GM19372 (cell line): Measurements from ENCODE around the gene HES2.
"Not testable (repeated sequence)": the region's sequence is repeated elsewhere in the genome, so short reads cannot be mapped to it uniquely, and the experiment has no call there.

ENCODE experiments used
- ATAC-seq: cut with Tn5 transposase; IDR thresholded peaks from one replicate; pipeline ENCODE4 v1.9.1; 2021; ENCODE audit warnings: mild to moderate bottlenecking, low read depth, moderate library complexity; ENCODE audit not compliant: unreplicated experiment

Gene HES2

DNA sequence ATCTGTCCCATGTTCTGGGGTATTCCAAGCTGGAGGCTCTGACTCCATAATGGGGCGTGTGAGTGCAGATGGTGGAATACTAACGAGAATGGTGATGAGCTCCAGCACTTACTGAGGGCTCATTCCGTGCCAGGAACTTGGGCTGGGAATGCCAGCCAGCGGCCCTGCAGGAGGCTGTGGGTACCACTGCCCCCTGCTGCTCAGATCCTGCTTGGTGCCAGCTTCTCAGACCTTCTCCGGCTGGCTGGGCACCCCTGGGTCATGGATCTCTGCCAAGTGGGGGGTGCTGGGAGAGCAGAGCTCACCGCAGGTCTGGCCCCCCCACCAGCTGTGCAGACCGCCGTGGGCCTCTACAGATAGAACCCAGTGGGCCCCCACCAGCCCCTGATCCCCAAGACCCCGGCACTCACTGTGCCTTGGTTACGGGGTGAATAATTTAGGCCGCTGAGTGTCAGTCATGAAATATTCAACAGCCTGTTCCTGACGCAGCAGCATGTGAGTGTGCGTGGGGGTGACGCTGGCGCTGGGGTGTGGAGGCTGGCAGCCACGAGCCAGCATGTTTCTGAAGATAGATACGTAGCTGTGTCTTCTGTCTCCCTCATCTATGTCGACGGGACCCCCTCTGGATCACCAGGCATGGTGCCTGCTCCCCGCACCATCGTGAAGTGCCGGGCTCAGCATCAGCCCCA, 17.4 kb upstream of the HES2 start:
- not testable (repeated sequence) for ATAC-seq

DNA sequence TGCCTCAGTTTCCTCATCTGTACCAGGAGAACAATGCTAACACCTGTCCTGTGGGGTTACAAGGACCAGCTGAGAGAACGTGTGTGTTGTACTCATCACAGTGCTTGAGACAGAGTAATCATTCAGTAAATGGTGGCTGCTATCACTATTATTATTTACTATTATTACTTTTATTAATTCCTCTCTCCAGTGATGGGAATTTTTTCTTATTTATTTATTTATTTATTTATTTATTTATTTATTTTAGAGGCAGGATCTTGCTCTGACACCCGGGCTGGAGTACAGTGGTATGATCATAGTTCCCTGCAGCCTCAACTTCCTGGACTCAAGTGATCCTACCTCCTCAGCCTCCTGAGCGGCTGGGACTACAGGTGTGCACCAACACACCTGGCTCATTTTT, 16.6 kb upstream of the HES2 start:
- not testable (repeated sequence) for ATAC-seq

DNA sequence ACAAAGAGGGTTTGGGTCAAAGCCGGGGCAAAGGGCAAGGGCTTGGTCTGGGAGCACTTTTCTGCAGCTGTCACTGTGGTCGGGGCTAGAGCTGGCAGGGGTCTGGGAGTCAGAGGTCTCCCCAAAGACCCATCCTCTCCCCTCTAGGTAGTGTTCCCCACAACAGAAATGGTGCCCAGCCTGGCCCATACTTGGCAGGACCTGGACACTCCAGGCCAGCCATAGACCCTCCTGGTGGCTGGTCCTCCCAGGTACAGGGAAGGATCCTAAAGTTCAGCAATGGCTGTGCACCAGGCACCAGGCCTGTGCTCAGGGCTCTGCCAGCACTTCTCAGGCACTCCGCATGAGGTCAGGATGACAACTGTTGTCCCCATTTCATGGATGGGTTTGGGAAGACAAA, 15.8 kb upstream of the HES2 start:
- ATAC-seq, result no peak

DNA sequence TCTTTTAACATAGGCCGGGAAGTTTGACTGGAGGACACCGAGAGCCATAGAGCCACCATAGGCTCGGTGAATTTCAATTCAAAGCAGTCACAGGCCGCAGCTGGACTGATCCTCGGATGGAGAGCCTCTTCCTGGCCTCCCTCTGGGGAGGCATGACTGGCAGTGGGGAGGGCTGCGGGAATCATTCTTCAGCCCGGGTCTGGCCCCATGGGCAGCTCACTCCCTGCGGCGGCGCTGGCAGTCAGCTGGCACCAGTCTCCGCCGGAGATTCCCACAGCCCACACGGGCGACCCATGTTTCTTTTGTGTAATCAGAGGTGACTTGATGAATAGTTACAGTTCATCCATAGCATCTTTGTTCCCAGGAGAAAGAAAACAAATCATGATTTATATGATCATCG, 15.4 kb upstream of the HES2 start:
- no peak for ATAC-seq

DNA sequence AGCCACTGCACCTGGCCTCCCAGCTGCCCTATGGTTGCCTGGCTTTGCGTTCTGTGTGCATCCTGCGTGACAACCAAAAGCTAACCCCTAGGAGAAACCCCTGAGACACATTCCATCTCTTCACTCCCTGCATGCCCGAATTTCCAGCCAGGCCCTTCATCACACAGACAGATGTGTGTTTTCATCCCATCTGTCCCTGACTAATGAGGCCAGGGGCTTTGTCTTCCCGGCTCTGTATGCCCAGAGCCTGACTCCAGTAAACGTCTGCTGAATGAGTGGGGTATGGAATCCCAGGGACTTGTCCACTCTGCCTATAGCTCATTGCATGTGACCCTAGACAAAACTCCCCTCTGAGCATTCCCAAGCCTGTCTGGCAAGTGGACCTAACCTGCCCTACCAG, 14.5 kb upstream of the HES2 start:
- ATAC-seq, result no peak

DNA sequence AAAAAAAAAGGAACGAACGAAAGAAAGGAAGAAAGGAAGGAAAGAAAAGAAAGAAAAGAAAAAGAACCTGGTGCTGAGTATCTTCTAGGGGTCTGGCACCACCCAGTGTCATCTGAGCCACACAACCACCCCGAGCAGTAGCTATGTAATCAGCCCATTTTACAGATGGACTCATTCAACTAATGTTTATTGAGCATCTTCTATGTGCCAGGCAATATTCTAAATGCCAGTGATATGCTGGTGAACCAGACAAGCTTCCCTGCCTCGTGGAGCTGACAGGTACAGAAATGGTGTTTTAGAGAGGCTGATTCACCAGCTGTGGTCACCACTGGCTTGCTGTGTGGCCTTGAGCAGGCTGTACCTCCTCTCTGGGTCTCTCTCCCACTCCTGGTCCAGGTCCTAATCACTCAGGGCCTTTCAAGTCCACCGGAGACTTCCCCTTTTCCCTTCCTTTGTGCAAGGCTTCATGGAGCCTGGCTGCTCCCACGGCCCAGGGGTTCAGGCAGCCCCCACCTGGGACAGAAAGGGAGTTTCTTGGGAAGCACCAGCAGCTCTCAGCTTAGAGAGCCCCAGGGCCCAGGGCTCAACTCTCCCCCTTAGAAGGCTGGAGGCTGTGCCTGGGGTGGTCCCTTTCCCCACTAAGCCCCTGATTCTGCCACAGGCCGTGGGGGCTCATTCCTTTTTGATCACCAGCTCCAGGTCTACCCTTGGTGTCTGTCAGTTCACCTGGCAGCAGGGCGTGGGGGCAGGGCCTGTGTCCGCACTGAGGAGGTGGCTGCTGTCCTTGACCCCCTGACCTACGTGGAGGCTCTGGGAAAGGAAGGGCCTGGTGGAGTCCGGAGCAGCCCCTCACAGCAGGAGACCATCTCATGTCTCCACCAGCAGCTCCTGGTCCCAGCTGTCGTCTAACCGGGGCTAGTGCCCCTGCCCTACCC, 12.2 kb upstream of the HES2 start:
- ATAC-seq, result not testable (repeated sequence)

DNA sequence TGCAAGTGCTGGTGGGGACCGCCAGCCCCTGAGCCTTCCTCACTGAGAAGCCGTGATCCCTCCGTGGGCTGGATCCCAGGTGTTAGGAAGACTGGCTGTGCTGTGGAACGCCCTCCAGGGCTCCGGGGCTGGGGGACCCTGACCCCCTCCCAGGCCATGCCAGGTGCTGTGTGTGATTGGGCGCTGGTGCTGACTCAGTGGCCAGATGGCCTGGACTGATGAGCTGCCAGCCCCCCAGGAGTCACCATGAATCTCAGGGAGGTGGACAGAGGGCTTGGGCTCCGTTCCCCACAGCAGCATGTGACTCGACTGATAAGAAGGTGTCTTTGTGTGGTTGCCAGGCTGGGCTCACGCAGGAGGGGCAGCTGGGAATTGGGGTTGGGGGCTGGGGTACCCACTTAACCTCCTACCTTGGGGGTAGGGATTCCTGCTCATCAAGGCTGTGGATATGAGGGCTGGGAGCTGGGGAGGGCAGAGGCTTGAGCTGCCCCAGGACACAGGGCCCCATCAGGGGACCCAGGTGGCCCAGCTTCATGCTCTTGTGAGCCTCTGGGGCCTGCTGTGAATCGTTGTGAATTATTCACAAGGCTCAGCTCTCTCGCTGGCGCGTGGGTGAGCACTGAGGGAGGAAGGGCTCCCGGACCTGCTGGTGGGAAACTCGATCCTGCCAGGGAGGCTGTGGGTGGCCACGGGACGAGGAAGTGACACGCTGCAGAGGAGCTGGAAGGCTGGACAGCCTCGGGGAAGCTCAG, 10.1 kb upstream of the HES2 start:
- ATAC-seq, result not testable (repeated sequence)

DNA sequence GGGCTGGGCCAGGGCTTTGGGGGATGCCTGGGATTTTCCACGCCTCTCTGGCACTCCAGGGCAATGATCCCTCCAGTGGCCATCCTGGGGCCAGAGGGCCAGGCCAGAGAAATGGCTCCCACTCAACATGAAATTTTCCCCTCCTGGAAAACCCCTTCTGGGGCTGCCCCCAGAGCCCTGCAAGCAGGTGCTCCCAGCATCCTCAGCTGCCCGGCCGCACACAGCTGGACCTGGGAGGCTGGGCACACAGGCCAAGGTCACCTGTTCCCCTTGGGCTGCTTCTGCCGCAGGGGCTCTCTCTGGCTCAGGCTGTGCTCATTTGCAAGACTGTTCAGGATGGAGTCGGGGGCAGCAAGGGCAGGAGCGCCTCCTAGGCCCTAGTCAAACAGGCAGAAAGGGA, 8.7 kb upstream of the HES2 start:
- not testable (repeated sequence) for ATAC-seq

DNA sequence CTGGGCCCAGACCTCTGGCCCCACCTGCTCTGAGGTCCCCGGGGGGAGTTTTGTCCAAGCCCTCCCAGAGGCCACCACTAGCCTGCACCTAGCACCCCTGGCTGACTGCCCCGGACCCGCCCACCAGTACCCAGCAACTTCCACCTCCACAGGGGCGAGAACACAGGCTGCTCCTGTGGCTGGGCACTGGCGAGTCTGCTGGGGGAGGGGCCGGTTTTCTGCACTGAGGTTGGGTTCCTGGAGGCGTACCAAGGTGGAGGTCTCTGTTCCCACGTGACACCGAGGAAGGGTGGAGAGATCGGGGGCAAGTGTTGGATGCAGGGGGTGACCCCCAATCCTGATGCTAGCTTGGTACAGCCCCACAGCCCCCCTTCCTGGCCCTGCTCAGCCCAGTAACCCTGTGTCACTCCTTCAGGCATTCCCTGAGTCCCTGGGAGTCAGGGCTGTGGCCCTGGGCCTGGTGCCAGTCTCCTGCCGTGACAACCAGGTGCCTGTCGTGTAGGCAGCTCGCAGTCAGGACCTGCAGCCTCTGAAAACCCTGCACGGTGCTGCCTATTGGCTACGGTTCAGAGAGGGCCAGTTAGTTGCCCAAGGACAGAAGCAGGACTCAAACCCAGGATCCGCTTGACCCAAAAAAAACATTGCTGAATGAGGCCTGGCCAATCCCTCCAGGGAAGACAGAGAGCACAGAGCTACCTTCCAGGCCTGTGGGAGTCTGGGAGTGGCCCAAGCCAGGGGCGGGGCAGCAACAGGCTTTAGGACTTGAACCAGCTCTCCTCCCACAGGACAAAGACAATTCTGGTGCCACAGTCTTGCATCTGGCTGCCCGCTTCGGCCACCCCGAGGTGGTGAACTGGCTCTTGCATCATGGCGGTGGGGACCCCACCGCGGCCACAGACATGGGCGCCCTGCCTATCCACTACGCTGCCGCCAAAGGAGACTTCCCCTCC, 8.0 kb upstream of the HES2 start:
- ATAC-seq, result no peak

DNA sequence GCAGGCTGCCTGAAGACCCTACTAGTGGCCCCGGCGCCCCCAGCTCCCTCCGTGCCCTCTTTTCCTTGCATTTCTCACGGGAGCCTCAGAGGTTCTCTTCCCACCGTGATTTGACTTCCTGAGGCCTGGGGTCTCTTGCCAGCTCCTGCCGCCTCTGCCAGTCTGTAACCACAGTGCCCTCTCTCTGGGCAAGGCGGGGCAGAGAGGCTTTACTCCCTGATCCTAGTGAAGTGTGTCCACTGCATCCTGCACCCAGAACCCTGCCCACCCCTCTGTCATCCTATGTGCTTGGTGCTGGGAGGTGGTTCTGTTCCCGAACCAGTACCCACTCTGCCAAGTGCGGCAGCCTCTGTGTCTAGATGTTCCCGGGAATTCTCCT, 7.2 kb upstream of the HES2 start:
- no peak for ATAC-seq

DNA sequence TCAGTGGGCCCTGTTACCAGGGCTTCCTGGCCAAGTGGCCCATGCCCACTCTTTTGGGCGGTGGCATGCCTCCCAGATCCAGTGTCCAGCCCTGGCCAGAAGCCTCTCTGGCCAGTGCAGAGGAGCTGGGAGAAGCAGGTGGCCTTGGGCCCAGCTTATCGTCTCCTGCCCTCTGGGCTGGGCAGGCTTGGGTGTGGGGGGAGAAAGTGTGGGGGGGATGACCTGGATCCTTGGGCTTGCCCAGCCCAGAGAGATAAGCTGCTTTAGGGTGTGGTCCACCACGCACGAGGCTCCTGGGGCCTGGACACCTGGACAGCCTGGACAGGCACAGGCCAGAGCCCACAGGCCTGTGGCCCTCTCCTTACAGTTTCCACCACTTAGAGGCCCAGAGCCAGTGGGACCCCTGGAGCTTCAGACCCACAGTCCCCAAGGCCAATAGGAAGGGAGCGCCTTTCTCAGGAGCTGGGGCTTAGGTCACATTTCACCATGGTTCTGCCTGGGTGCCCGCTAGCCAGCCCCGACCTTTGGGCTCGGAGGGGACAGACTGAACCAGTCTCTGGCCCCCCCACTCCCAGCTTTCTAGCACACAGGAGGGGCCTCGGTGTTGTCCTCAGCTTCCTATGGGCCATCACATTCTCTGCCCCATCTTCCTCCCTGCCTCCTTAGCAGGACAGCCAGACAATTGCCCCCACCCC, 6.7 kb upstream of the HES2 start:
- no peak for ATAC-seq

DNA sequence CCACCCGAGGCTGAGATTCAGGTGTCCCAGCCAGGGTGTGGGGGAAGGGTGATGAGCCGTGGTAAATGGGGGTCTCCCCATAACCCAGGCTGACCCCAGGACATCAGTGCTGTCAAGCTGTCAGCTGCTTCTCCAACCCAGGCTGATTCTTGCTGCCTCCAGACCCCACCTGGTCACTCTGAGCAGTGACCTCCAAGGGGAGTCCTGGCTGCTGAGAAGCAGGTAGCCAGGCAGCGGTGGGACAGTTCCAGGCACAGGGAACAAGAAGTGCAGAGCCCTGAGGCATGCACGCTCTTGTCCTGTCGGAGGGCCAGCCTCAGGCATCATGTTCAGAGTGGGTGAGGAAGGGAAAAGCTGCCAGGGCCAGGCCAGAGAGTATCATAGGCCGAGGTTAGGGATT, 5.9 kb upstream of the HES2 start:
- ATAC-seq, result no peak

DNA sequence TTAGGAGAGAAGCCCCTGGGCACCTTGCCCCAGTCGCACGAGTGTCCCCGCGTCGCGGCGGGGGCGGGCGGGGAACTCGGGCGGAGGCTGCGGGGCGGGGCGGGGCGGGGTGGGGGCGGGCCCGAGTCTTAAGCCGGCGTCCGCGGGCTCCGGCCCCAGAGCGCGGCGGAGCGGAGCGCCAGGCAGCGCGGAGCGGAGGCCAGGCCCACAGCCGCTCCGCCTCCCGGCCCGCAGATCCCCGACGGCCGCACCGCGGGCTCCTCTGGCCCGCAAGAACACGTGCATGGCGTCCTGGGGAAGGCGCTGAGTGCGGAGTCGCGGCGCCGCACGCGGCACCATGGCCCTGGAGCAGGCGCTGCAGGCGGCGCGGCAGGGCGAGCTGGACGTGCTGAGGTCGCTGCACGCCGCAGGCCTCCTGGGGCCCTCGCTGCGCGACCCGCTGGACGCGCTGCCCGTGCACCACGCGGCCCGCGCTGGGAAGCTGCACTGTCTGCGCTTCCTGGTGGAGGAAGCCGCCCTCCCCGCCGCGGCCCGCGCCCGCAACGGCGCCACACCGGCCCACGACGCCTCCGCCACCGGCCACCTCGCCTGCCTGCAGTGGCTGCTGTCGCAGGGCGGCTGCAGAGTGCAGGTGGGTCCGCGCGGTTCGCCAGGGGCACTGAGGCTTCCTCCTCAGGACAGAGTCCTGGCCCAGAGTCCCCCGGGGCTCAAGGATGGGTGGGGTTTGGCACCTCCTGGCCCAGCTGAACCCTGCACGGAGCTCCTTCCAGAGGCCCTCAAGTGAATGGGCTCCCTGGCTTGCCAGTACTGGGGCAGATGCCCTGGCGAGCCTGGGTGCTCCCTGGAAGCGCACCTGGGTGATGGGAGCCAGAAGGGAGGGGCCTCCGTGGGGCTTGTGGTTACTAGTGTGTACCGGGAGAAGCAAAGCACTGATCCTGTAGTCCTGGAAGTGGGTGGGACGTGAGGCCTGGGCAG, 5.2 kb upstream of the HES2 start, which contains the start of gene ESPN:
TSS of gene ESPN (plus strand) at position 158 of the 975 bp plus-strand sequence. CDS start at position 338, 180 bp downstream.
- no peak for ATAC-seq

DNA sequence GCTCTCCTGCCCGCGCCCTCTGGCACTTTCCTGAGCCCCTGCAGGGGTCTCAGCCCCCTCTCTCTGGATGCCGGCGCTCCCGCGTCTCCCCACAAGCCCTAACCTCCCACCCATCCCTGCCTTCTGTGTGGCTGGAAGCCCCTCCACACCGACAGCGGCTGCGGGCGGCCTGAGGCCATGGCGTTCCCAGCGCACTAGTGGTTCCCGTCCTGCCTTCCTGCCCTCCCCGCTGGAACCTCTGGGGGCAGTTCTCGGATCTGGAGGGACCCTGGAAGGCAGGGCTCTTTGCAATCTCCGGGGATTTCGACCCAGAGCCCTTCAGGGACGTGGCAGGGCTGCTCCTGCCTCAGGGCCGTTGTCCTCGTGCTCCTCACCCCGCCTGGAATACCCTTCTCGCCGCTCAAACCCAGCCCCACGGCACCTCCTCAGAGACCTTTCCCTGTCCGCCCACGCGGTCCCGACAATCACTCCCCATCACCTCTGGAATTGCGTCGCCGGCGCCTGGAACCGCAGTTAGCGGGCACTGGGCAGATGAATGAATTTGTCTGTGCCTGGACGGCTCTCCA, 4.4 kb upstream of the HES2 start:
- ATAC-seq, result no peak

DNA sequence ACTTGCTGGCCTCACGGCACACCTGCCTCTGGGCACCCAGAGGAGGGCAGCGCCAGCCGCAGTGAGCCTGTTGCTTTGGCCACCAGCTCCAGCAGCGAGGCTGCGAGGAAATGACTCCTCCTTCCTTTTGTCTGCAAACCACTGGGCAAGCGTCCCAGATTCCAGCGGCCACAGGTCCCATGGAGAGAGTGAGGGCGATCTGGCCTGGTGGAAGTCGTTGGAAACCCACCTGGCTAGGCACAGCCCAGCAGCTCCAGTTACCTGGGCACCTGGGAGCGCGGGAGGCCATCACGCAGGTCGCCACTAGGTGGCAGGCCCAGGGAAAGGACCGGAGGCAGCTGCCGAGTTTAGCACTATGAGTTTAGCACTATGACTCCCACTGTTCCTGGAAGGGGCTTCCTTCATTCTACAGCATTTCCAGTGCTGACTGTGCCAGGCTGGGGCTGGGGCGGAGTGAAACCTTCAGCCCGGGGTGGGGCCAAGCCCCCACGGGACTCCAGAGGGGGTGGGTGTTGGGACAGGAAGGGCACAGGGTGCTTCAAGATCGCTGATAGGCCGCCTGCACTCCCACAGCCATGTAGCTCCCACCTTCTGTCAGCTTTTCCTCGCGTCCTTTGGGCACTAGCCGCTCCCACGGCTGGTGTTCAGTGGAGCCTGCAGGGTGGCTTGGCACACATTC, 3.7 kb upstream of the HES2 start:
- no peak for ATAC-seq

DNA sequence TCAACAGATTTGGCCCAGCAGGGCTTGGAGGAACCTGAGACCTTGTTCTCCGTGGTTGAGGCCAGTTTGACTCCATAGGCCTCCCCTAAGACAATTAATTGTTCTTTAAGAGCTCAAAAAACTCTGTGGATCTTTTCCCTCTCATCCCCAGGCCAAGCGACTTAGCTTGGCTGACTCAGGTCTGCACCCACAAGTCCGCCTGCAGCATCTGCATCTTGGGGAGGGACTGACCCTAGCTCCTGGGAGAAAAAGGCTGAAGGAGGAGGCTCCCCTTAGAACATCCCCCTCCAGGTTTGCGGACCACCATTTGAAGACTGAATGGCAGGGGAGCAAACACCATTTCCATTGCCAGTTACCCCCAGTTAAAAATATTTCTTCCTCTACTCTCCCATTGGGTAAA, 1.5 kb upstream of the HES2 start:
- ATAC-seq, result no peak

DNA sequence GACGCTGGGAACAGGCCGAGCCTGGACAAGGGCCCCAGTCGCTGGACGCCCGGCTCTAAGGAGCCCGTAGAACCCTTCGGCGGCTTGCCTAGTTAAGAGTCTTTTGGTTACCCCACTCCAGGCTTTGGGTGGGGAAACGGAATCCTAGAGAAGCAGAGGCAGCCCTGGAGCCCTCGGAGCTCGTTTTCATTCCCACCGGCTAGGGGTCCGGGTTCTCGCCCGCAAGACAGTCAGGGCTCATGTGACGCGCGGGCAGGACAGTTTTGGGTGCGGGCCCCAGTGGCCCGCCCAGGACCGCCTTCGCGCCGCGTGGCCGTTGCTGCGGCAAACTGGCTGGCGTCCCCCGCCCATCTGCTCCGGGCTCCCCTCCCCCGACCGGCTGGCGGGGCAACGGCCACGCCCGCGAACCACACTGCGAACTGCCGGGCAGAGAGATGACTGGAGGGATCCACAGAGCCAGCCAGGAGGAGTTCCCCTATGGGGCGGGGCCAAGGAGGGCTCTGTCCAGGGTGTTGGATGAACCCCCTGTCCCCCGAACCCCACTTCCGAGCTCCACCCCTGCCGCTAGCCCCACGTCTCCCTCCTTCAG, 829 bp upstream of the HES2 start:
- no peak for ATAC-seq
